Measurements from ENCODE around the gene ATP1A2.

The ATP1A2 gene

DNA sequence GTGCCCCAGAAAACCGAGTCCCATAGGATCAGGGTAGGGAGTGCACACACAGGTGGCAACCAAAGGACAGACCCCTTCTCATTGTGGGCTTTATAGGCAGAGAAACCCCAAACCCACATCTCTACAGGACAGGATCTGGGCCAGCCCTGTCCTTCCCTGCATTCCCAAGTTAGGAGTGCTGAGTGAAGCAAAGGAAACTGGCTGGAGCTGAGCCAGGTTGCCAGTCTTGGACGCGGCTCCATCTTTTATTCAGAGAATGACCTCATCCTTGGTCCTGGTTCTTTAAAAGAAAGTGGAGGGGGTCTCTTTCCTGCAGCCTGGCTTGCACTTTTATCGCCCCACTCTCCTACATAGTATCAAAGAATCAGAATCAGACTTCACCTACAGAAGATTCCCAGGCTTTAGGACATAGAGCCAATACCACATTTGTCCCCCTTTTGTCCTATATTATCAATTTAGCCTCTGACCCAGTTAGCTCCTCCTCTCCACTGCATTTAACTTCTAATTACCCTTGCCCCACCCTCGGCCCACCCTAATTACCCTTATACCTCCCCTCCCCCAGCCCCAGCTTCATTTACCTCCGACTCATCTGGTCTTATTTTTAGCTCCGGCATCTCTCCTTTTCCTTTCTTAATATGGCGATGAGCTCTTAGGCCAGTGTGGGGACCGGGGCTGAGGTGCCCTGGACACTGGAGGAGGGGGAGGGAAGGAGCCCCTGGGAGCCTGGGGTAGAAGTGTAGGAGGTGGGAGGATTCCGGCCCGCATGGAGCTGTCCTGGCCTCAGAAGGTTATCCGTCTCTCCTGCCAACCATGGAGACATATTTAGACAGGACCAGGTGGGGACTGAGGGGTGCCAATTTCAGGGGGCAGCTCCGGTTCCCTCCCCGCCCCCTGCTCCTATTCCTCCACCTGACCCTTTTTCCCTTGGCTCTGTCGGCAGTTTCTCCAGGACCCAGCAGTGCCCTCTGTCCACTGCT is 74.4 kb downstream of the ATP1A2 start, which contains the start of gene CASQ1:
Gene CASQ1, plus strand, starts transcription at position 927 of the 977 bp plus-strand sequence. CDS start 177 bp downstream, outside the sequence.
- H3K4me3 ChIP-seq (ENCODE audit: low read length) = no peak within 1 kb of the TSS
- DNase-seq (ENCODE audit: low read depth) = peak; percentile 32
- TF ChIP-seq, protein P1, sequence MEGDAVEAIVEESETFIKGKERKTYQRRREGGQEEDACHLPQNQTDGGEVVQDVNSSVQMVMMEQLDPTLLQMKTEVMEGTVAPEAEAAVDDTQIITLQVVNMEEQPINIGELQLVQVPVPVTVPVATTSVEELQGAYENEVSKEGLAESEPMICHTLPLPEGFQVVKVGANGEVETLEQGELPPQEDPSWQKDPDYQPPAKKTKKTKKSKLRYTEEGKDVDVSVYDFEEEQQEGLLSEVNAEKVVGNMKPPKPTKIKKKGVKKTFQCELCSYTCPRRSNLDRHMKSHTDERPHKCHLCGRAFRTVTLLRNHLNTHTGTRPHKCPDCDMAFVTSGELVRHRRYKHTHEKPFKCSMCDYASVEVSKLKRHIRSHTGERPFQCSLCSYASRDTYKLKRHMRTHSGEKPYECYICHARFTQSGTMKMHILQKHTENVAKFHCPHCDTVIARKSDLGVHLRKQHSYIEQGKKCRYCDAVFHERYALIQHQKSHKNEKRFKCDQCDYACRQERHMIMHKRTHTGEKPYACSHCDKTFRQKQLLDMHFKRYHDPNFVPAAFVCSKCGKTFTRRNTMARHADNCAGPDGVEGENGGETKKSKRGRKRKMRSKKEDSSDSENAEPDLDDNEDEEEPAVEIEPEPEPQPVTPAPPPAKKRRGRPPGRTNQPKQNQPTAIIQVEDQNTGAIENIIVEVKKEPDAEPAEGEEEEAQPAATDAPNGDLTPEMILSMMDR (IDR thresholded peaks at IDR 0.05; ENCODE audit: insufficient read depth, low read depth, low read length, missing control alignments) = no peak

DNA sequence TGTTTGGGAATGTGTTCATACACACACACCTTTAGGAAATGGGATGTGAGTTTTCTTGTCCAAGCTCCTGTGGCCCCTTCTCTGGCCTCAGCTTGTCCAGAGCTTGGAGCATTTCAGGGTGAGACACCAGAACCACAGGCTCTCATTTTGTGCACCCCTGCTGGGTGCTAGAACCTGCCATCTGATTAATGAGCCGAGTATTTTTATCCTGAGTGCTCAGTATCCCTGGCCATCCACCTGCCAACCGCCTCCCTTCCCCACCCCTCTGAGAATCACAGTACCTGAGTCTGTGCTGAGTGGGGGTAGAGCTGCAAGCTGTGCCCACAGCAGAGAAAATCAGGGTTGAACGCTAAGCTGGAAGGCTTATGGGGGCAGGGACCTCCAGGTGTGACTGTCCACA is 76.2 kb downstream of the ATP1A2 start:
- H3K4me3 ChIP-seq (ENCODE audit: low read length) = no peak overlapping the region
- TF ChIP-seq, protein P1 (IDR thresholded peaks at IDR 0.05; ENCODE audit: insufficient read depth, low read depth, low read length, missing control alignments) = no peak
- no peak for DNase-seq (ENCODE audit: low read depth)

DNA sequence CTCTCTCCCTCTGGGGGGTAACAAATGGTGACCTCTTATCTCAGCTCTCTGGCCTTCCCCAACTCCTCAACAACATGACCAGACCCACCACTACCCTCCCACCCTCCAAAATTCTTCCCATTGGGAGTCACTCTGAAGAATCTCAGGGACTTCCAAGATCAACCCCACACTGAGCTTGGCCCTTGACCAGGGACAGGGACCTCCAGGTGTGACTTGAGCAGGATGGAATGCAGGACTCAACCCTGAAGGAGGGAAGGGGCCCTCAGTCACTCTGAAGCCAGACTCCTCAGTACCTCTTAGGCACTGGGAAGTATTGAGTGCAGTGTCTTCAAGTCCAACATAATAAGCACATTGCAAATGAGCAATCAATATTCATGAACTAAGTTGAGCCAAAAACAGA is 76.7 kb downstream of the ATP1A2 start:
- TF ChIP-seq, protein P1 (IDR thresholded peaks at IDR 0.05; ENCODE audit: insufficient read depth, low read depth, low read length, missing control alignments) = no peak
- no peak overlapping the region for H3K4me3 ChIP-seq (ENCODE audit: low read length)
- no peak for DNase-seq (ENCODE audit: low read depth)
